GM18951 (cell line): ENCODE measurements around the gene ESR1.

Experiments
- POLR2A ChIP-seq: IDR thresholded peaks from 4 replicates; pipeline ENCODE4 v1.6.1; 2011; ENCODE audit warnings: mild to moderate bottlenecking; ENCODE audit not compliant: insufficient read length, insufficient read depth; ENCODE audit errors: extremely low read depth
- in situ Hi-C: fragments of 300-500 bp; cut with MboI; formaldehyde crosslinking; loops from one replicate; pipeline ENCODE4 v1.12.0; 2022; ENCODE audit warnings: low sequenced_read_pairs, mixed read lengths, inconsistent platforms; ENCODE audit not compliant: unreplicated experiment

The ESR1 gene

GRCh38 chr6:152100183-152100618 lies 292.7 kb downstream of the ESR1 start:
- TF ChIP-seq POLR2A = no peak
- in situ Hi-C loops = no loop called here

GRCh38 chr6:152107973-152108372 lies 300.5 kb downstream of the ESR1 start:
- in situ Hi-C loops = no loop called here

GRCh38 chr6:152110886-152111820 lies 303.7 kb downstream of the ESR1 start:
- in situ Hi-C loops = no loop called here
- no peak for TF ChIP-seq POLR2A

More at GRCh38 chr6:152107973-152108372, 300.5 kb downstream of the ESR1 start:
- TF ChIP-seq POLR2A = no peak

GRCh38 chr6:152112491-152113261 lies 305.2 kb downstream of the ESR1 start:
- in situ Hi-C loops = no loop called here
- no peak for TF ChIP-seq POLR2A

GRCh38 chr6:152117156-152118133 lies 310.0 kb downstream of the ESR1 start:
- no peak for TF ChIP-seq POLR2A
- in situ Hi-C loops = no loop called here

- TF ChIP-seq POLR2A = no peak
- in situ Hi-C loops = no loop called here
Measured at GRCh38 chr6:152118224-152118623, 310.7 kb downstream of the ESR1 start.

- in situ Hi-C loops = no loop called here
- TF ChIP-seq POLR2A = no peak
Measured at GRCh38 chr6:152118678-152119077, 311.2 kb downstream of the ESR1 start.

GRCh38 chr6:152119831-152120230 lies 312.3 kb downstream of the ESR1 start:
- in situ Hi-C loops = no loop called here
- no peak for TF ChIP-seq POLR2A

GRCh38 chr6:152121910-152122309 lies 314.4 kb downstream of the ESR1 start:
- TF ChIP-seq POLR2A = no peak
- in situ Hi-C loops = no loop called here

GRCh38 chr6:152122434-152122833 lies 315.0 kb downstream of the ESR1 start:
- TF ChIP-seq POLR2A = no peak
- in situ Hi-C loops = no loop called here

- no peak for TF ChIP-seq POLR2A
- in situ Hi-C loops = no loop called here
Measured at GRCh38 chr6:152123076-152123475, 315.6 kb downstream of the ESR1 start.

GRCh38 chr6:152124429-152125074 lies 317.1 kb downstream of the ESR1 start:
- in situ Hi-C loops = no loop called here
- no peak for TF ChIP-seq POLR2A
